NOMO-1 (cell line): ENCODE results near the gene PPP1R11.
"Not testable (repeated sequence)": the region's sequence is repeated elsewhere in the genome, so short reads cannot be mapped to it uniquely, and the experiment has no call there.

Experiments
- DNase-seq, 2 experiments: peaks; one replicate each; lab custom pipeline; 2025; ENCODE audit not compliant: unreplicated experiment in 2 of 2; lab: John Stamatoyannopoulos, UW

PPP1R11 gene

DNA sequence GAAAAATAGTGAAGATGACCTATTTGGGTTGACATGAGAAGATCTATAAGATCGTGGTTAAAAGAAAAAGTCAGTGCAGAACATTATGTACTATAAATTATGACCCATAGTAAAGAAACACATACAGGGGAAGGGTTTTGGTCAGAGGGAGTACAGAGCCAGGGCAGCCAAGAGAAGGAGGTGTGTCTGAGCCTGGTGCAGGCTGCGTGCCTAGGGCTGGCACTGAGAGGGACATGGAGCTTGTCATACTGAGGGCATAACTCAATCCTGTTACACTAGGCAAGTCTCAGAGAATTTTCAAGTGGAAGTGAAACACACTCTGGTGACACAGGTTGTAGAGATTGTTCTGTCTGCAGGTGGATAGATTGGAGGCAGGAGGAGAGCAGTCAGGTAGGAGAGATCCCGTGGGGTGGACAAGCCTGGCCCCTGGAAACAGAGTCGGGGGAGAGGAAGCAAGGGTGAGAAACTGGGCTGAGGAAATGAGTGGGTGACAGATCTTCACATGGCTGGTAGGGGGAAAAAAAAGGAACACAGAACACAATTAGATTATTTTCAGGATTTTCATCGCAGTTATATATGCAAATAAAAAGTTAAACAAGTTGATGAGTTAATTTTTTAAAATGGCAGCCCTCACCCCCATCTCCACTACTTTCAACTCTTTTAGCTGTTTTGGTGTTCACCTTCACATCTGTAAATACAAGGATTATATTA, 27.1 kb downstream of the PPP1R11 start:
- DNase-seq: no peak

DNA sequence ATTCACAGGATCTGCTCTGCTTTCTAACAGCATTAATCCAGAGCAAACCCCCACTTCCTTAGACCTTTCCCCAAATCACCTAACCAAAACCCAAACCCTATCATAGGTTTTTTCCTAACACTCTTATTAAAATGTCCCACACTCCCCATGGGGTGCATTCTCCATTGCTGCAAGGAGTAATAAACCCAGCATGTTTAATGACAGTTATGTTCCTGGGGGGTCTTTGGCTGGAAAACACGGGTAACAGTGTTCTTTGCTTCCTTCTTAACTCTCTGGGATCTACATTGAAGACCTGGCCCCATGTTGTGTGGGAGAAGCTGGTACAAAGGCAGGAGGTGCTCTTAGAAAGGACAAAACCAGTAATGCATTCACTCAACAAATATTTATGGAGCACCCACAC, 29.8 kb downstream of the PPP1R11 start:
- no peak for DNase-seq

- no peak for DNase-seq
These were observed 31.1 kb downstream of the PPP1R11 start for GRCh38 chr6:30097902-30098768.

DNA sequence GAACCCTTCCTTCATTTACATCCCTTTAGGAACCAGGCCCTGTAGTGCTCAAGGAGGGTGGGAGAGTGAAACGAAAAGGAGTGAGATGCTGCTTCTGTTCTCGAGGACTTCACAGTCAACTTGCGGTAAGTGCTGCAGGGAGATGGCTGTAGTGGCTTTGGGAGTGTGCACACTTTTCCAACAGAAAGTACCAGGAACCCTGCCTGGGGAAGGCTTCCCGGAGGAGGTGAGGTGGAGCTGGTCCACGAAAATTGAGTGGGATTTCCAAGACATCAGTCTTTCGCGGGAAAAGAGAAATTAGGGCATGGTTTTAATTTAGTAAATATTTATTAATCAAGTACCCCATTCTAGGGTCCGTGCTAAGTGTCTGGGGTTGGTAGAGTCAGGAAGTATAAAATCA, 33.2 kb downstream of the PPP1R11 start:
- no peak for DNase-seq

GRCh38 chr6:30100585-30101443, 33.8 kb downstream of the PPP1R11 start:
- no peak for DNase-seq

DNA sequence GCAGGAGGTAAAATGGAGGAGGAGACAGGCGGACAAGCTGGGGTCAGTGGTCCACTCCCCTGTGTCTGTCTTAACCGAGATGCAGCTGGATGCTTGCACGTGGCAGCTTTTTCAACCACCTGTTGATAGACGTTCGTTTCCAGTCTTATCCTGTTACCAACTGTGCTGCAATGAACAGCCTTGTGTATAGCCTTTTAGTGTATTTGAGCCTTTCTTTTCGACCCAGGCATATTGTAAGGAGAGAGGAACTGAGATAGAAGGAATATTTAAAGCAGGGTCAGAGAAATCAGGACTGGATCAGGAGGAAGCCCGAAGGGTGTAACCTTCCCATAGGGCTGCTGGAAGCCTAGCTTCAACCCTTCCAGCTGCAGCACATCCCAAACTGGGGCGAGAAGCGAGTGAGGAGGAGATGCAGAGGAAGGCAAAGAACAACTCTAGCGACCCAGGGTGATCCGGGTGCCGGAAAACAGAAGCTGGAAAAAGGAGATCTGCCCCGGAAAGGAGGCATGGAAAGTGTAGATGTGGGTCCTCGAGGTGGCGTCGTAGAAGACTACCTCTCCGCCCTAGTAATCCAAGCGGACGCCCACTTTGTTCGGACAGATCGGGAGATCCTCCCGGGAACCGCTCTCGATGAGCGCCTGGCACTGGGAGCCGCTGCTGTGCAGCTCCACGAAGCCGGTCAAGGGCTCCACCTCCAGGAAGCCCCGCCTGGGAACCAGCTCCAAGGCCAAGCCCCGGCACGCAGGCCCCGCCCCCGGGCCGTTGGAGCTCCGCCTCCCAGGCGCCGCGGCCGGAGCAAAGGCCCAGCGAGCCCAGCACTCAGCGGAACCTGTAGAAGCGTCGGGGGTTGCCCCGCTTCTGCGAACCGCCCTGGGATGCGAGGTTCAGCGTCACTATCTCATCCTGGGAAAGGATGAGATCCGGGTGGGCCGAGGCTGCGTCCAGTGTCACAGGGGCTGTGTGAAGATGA, 34.7 kb downstream of the PPP1R11 start:
- peak; percentile 61 to 68 for DNase-seq

- no peak for DNase-seq
These were observed 35.5 kb downstream of the PPP1R11 start for GRCh38 chr6:30102414-30102969.

GRCh38 chr6:30102970-30103871, 36.2 kb downstream of the PPP1R11 start:
- DNase-seq: peak; percentile 70 to 81

DNA sequence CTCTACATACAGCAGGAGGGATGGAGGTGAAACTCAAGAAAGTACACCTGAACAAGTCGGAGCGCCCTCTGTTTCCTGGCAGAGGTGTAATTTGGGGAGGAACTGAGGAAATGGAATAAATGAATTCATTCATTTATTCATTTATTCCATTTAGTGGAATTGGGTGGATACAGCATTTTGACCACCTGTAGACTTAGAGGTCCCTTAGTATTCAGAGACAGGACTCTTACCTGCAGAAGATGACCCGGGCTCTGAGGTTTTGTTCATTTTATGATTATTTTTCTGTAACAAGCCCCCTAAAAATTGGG, 36.8 kb downstream of the PPP1R11 start:
- DNase-seq: no peak

DNA sequence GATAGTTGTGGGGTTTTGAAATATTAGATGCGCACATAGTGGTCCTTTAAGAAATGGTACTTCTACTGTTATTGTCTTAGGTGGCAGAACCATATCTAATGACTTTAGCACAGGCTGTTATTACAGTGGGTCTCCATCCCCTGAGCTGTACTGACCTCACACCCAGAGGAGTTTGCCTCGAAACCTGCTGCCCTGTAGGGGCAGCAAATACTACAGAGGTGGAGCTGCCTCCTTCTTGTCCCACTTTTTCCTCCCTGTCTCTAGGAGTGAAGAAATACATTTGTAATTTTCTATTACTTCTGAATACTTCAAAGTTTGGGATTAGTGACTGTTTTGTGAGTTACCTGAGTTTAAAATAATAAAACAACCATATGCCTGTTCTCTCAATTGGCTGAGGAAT, 37.7 kb downstream of the PPP1R11 start:
- no peak for DNase-seq

- no peak for DNase-seq
These were observed 44.4 kb downstream of the PPP1R11 start for GRCh38 chr6:30111266-30111856.

DNA sequence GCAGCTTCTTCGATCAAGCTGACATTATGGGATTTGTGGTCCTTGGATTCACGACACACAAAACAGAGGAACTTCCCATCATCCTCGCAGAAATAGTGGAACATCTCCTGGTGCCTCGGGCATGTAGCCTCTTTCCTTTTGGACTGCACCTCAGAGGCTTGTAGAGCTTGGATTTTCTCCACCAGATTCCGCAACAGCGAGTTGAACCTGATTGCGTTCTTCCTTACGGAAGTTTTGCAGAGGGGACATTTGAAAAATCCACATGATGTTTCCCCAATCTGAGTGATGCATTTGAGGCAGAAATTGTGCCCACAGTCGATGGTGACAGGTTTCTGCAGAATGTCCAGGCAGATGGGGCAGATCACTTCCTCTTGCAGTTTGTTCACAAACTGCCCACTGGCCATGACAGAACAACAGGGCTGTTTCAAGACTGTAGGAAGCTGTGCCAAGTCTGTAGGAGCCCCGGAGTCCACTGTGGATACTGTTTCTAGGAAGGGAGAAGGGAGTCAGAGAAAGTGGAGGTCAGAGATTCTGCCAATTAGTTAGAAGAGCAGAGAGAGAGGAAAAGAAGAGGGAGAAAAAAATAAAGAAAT, 45.5 kb downstream of the PPP1R11 start:
- no peak for DNase-seq

- DNase-seq: no peak
These were observed 46.2 kb downstream of the PPP1R11 start, which contains the start of gene TRIM31 for GRCh38 chr6:30113003-30113759. Gene TRIM31, minus strand, starts transcription at chr6:30113090. Its CDS starts 285 bp downstream, at chr6:30112805.

- no peak for DNase-seq
These were observed 46.8 kb downstream of the PPP1R11 start for GRCh38 chr6:30113841-30114240.

- no peak for DNase-seq
These were observed 49.7 kb downstream of the PPP1R11 start for GRCh38 chr6:30116724-30117123.

GRCh38 chr6:30118691-30119090, 51.7 kb downstream of the PPP1R11 start:
- DNase-seq: not testable (repeated sequence)
